NCI-H2081 (cell line): ENCODE results near the gene TP53I3.
"Not testable (repeated sequence)": the region's sequence is repeated elsewhere in the genome, so short reads cannot be mapped to it uniquely, and the experiment has no call there.

Experiments used
- DNase-seq, 2 experiments: peaks; one replicate each; lab custom pipeline; 2025; lab: John Stamatoyannopoulos, UW

TP53I3 gene, protein sequence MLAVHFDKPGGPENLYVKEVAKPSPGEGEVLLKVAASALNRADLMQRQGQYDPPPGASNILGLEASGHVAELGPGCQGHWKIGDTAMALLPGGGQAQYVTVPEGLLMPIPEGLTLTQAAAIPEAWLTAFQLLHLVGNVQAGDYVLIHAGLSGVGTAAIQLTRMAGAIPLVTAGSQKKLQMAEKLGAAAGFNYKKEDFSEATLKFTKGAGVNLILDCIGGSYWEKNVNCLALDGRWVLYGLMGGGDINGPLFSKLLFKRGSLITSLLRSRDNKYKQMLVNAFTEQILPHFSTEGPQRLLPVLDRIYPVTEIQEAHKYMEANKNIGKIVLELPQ

DNA sequence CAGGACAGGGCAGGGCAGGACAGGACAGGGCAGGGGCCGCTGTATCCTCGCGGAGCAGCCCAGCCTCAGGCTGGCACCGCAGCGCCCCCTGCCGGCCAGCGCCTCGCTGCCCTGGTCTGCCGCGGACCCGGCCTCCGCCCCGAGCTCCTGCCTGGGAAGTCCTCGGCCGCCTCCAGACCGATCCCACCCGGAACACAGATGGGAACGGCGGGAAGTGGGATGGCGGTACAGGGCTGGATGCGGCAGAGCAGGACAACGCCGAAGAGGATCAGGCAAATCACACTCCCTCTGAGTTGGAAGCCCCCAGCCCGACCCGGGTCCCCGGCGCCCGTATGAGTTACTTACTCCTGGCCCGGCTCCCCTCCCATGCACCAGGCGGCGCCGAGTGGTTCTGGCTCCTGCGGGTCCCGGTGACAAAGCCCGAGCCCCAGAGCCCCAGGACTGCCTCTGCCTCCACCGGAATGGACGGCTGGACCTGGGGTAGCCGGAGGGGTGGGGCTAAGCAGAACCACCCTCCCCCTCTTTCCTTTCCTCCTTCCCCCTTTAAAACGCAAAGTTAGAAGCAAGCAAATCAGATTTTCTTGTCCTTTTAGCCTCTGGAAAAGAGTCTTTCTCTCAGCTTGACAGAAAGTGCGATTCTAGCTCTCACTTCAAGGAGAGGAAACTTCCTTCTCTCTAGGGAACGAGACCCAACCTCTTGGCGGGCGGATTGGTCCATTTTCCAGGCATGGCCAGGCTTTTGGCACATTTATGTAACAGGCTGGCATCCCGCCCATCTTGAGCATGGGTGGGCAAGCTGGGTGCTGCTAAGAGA, at the start of gene TP53I3:
Gene TP53I3 (minus strand): TSS at position 449 of the 814 bp plus-strand sequence. CDS start 508 bp downstream, outside the sequence.
- DNase-seq = peak; percentile 83 to 86

DNA sequence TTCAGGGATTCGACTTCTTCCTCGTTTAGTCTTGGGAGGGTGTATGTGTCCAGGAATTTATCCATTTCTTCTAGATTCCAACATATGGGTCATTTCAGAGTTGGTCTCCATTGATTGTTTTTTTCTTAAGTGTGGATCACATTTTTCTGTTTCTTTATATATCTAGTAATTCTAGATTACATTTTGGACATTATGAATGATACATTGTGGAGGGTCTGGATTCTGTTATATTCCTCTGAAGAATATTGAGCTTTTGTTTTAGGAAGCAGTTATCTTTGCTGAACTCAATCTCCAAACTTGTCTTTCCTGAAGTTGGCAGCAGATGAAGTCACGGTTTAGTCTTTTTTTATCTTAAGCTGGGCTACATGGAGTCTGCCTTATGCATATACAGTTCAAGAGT, 47.9 kb upstream of the TP53I3 start:
- DNase-seq = no peak

DNA sequence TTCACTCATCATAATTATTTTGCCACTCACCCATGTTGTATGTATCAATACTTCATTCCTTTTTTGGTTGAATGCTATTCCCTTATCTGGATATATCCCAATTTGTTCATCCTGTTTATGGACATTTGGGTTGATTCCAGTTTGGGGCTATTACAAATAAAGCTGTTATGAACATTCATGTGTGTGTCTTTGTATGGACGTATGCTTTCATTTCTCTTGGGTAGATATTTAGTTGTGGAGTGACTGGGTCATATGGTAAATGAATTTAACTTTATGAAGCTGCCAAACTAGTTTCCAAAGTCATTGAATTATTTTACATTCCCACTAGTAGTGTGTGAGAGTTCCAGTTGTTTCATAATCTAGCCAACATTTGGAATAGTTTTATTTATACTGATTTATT, 41.3 kb upstream of the TP53I3 start:
- no peak for DNase-seq

DNA sequence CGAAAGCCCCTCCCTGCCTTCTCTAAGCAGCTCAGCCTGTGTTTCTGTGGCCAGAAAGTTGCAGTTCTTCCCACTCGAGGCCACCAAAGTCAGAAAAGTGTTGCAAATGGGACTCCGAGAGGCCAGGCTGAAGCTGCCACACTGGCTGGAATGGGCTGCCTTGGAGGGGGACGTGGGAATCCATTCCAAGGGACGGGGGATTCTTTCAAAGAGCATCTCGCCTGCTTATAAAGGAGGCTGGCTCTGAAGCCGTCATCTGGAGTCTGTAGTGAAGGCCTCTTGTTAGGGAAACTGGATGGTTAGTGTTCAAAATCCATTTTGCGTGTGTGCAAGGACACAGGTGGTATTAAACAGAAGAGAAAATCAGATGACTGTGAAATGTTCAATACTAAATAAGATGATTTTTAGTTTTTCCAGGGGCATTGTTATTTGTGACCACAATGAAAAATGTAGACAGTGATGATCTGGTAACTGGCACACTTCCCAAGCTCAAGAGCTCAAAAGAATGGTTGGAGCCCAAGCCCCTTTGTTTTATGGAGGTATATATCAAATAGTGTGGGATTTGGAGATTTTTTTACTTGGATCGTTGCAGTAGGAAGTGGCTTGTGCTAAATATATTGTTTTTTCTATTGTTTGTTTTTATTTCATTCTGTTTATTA, 39.4 kb upstream of the TP53I3 start:
- DNase-seq = peak in 1 of 2 experiments; percentile 61

DNA sequence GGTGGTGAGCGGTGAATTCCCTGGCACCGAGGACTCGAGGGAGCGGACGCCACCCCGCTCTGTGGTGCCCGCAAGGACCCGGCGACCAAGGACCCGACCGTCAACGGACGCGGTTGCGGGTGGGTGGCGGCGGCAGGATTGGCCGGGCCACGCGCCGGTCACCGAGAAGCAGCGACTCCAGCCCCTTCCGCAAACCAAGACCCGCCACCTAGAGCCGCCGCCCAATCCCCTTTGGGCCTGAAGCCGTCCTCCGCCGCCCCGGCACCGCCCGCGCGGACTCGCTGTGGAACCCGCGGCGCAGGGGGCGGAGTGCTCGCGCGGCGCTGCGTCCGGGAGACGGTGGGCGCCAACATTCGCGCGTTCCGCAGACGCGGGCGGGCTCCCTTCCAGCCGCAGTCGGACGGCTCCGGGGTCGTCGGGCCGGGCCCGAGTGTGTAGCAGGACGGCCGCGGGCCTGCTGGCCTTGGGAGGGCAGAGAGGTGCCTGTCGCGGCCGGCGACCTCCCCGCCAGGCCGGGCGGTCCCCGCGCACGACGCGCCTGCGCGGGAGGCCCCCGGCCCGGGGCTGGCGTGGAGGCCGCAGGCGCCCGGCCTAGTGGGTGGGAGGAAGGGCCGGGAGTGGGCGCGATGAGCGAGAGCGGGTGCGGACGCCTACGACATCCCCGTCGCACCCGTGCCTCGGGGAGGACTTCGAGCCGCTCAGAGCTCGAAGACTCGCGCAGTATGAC, 38.7 kb upstream of the TP53I3 start, which contains the start of the genes FAM228B and PFN4:
Gene FAM228B (plus strand): TSS at position 275 of the 727 bp plus-strand sequence. CDS start 893 bp downstream, outside the sequence.
Gene PFN4 (minus strand): TSS at position 140 of the 727 bp plus-strand sequence. CDS start 799 bp downstream, outside the sequence.
- DNase-seq = peak; percentile 90 to 92

DNA sequence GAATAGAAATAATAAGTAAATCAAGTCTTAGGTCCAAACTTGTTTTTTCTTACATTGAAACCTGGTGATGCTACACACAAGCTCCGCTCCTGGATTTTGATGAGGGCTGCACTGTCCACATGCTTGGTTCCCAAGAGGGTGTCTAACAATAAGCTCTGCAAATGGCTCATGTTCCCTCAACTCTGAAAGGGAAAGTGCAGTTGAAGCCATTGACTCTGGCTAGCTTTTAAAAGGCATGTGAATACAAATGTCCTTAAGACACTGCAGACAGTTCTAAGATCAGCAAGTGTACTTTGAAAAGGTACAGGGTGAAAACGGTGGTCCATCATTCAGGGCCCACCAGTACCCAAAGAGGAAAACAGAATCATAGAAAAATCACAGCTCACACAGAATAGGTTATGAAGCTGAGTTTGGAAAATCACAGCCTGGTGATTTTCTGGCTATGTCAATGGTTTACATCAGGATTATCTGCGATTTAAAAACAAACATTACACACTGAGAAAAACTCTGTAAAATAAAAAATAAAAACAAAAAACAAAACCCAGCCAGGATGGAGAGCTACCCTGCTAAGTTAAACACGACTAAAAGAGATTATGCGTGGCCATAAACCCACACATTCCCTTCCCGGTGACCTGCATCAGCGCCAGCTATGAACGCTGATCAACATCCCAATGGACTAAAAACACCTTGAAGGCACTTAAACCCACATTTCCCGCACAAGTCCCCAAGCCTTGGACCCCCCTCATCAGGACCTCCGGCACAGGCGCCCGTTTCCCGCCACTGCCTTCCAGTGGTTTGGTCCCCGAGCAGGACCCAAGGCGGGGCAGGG, 37.9 kb upstream of the TP53I3 start:
- peak in 1 of 2 experiments; percentile 21 for DNase-seq

DNA sequence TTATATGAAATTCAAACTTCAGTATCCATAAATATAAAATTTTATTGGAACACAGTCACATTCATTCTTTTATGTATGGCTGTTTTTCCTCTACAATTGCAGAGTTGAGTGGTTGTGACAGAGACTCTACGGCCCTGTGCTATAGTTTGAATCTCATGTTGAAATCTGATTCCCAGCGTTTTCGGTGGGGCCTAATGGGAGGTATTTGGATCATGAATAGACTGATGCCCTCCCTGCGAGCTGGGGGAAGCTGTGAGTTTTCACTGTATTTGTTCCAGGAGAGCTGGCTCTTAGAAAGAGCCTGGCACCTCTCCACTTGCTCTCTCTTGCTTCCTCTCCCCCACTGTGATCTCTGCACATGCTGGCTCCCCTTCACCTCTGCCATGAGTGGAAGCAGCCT, 36.8 kb upstream of the TP53I3 start:
- peak; percentile 4 to 62 for DNase-seq

DNA sequence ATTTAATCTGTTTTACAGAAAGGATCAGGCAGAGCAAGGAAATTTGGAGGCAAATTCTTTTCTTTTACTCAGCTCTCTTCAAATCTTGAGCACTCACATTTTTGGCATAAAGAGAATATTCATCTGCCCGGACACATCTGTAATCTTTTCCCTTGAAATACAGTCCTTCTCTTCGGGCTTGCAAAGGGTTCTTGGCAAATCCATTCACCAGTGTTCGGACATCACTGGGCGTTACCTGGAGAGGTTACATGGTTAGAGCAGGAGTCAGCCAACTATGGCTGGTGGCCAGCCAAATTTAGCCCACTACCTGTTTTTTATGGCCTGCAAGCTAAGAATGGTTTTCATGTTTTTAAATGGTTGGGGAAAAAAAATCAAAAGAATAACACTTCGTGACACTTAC, 36.4 kb upstream of the TP53I3 start:
- DNase-seq = no peak

DNA sequence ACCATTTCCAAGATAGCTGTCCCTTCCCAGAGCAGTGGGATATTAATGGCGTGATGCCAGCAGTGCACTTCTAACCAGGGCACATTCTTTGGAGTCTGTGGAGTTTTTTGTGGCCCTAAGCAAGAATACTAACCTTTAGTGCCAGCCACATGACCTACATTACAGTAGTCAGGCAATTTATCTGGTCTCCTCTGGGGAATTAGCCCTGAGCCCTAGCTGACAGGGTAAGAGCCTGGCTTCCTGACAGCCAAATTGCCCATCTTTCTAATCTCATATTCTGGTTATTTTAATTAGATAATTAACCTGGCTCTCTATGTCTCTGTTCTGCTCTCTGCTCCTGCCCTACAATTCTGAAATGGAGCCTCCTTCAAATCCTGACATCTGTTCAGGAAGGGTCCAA, 33.3 kb upstream of the TP53I3 start:
- DNase-seq = no peak

DNA sequence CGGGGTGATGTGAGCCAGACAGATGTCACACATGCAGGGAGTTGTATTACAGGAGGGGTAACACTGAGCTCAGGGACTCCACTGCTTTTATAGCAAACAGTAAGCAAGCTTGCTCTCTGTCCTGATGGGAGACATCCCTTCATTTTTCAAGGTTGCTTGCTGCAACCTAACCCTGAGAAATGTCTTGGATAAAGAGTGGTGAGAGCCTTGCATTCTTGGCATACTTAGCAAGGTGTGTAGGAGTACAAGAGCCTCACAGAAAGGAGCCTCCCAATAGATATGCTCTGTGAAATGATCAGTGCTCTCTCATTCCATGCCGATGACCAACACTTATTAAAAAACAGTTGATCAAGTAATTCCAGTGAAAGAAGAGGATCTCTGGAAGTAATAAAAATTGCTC, 30.4 kb upstream of the TP53I3 start:
- no peak for DNase-seq

DNA sequence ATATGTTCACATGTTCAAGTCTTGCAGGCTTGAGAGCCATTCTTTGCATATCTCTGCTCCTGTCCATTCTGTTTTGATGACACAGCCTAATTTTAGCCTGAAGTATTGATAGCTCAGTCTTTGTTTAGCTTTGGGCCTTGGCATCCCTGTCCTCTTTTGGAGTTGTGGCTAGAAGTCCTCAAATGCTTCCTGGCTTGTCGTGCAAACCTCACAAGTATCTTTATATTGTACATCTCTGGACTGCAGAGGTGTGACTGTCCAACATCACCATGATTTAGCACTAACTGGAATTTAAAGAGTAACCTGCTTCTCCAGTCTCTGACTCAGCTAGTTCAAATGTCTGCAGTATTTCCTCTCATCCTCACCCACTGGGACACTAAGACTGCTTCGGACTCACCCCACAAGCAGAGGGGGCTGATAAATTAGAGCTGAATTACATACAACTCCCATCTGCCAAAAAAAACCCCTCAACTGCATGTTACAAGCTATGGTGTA, 26.8 kb upstream of the TP53I3 start:
- DNase-seq = no peak

DNA sequence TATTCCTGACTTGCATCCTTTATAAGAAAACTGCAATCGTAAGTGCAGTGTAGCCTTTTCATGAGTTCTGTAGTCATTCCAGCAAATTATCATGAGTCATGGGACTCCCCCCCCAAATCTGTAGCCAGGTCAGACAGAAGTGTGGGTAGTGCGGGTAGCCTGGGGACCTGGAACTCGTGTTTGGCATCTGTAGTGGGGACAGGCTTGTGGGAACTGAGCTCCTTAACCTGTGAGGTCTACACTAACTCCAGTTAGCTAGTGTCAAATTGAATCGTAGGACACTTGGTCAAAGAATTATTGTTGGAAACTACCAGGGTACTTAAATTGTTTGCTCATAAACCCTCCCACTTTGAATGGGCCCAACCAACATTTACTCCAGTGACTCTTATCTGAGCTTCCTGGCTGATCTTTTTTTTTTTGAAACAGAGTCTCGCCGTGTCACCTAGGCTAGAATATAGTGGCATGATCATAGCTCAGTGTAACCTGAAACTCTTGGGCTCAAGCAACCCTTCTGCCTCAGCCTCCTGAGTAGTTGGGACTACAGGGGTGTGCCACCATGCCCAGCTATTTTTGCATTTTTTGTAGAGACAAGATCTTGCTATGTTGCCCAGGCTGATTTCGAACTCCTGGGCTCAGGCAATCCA, 26.1 kb upstream of the TP53I3 start:
- no peak for DNase-seq

DNA sequence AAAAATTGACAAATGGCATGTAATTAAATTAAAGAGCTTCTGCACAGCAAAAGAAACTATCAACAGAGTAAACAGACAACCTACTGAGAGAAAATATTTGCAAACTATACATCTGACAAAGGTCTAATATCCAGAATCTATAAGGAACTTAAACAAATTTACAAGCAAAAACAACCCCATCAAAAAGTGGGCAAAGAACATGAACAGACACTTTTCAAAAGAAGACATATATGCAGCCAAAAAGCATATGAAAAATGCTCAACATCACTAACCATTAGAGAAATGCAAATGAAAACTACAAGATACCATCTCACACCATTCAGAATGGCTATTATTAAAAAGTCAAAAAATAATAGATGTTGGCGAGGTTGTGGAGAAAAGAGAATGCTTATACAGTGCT, 24.8 kb upstream of the TP53I3 start:
- not testable (repeated sequence) for DNase-seq

DNA sequence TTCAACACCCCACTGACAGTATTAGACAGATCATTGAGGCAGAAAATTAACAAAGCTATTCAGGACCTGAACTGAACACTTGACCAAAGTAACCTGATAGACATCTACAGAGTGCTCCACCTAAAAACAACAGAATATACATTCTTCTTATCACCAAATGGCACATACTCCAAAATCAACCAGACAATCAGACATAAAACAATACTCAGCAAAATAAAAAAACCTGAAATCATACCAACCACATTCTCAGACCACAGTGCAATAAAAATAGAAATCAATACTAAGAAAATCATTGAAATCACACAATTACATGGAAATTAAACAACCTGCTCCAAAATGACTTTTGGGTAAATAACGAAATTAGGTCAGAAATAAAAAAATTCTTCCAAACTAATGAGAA, 22.7 kb upstream of the TP53I3 start:
- no peak for DNase-seq

DNA sequence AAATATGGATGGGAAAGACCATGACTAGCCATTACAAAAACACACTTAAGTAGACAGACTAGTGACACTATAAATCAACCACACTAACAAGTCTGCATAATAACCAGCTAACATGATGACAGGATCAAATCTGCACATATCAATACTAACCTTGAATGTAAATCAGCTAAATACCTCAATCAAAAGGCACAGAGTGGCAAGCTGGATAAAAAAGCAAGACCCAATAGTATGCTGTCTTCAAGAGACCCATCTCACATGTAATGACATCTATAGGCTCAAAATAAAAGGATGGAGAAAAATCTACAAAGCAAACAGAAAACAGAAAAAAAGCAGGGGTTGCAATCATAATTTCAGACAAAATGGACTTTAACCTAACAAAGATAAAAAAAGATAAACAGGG, 22.2 kb upstream of the TP53I3 start:
- DNase-seq = no peak

DNA sequence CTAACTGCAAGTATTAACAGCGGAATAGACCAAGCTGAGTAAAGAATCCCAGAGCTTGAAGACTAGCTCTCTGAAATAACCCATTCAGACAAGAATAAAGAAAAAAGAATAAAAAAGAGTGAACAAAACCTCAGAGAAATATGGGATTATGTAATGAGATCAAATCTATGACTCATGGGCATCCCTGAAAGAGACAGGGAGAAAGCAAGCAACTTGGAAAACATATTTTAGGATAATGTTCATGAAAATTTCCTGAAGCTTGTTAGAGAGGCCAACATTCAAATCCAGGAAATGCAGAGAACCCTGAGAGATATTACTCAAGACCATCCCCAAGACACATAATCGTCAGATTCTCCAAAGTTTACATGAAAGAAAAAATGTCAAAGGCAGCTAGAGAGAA, 21.2 kb upstream of the TP53I3 start:
- DNase-seq = no peak

DNA sequence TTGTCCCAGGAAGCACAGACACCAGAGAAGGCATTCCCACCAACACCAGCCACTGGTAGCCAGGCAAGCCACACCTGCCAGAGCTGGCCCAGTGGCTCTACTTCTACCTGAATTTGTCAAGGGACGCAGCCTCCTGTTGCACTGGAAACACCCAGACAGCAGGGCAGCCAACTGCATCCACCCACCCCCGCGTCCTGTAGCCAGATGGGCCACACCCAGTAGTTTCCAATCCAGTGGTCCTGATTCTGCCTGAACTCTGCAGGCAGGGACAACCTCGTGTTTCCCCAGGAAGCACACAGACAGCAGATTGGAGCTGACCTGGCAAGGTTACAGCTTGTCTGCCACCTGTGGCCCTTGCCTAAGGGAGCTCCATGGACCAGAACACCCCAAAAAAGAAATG, 20.3 kb upstream of the TP53I3 start:
- no peak for DNase-seq

DNA sequence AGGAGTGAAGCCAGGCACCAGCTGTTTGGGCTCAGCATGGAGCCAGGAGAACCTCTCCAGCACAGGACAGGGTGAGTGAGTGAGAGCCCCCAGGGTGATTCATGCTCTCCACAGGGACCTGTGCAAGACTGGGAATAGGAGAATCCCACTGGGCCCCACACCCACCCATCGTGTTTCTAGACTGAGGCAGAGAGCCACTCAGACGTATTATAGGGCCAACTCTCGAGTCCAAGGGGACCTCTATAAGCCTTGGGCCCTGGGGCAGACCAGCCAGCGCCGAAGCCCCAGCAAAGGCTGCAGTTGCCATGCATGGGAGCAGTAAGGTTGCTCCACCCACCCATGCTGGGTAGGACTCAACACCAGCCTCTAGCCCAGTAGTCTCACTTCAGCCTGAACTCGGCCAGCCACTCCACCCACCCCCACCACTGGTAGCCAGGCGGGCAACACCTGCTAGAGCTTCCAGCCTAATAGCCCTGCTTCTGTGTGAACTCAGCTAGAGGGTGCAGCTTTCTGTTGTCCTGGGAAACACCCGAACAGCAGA, 19.5 kb upstream of the TP53I3 start:
- no peak for DNase-seq

DNA sequence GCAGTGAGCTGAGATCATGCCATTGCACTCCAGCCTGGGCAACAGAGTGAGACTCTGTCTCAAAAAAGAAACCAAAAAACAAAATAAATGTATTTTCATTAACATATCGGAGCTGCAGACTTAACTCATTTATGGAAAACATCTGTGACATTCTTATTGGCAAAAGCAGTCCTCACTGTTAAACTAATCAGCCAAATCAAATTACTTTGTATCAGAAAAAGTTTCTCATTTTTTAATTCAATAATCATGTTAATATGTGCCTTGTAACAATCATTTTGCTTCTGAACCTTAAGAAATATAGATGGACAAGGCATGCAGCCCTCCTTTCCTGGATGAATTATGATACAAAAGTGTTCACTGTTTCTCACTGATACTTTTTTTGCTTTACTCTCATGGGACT, 18.0 kb upstream of the TP53I3 start:
- DNase-seq = no peak

DNA sequence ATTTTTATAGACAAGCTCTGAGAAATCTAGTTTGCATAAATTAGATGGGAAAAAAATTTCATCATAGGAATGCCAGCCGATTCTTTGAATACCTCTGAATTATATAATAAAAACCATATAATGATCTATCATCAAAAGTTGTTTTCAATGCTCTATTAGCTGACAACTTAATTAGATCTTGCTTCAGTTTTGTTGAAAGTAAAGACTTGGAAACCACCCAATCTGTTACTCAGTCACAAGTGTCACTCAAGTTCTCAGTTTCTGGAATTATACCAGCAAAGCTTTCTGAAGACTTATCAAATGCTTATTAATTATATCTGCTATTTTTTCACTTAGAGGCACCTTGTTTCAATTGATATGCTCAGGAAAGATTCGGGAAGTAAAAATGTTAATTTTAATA, 17.4 kb upstream of the TP53I3 start:
- no peak for DNase-seq
